DMS53 treated with DMSO at 0.1 percent for 48 hours (cell line): Measurements from ENCODE around the gene CACNG3.
"Not testable (repeated sequence)": the region's sequence is repeated elsewhere in the genome, so short reads cannot be mapped to it uniquely, and the experiment has no call there.

Experiments used
- DNase-seq: peaks from one replicate; lab custom pipeline; 2025; ENCODE audit not compliant: unreplicated experiment; lab: John Stamatoyannopoulos, UW

CACNG3 gene

DNA sequence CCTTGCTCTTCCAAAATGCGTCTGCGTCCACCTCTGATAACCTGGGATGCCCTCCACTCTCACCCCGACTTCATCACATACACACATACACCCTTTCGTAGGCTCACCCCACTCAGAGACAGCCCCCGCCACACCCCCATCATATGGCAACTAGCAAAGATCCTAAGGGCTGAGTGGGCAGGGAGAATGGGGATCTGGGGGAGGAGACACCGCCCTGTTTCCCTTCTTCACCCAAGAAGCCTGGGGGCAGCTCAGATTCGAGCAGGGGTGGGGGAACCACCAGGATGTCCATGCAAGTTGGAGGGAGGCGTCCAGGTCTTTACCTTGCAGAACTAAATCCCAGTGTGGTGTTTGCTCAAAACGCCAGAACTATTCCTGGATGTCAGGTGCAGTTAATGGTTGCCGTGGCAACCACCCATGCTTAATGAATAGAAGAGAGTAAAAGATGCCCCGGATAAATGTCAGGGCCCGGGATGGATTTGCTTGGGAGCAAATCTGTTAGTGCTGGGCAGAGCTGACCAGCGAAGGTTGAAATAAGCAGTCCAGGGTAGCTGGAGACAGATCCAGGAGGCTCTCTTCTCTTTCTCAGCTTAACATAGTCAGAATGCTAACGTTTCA lies 72.8 kb downstream of the CACNG3 start:
- no peak for DNase-seq

DNA sequence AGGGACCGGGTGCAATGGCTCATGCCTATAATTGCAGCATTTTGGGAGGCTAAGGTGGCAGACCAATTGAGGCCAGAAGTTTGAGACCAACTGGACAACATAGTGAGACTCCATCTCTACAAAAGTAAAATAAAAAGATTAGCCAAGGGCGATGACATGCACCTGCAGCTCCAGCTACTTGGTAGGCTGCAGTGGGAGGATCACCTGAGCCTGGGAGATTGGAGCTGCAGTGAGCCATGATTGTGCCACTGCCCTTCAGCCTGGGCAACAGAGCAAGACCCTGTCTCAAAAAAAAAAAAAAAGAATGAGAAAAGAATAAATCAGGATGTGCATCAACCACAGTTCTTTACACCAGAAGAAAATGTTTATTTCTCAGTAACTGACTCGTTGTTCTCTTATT lies 76.0 kb downstream of the CACNG3 start:
- no peak for DNase-seq

DNA sequence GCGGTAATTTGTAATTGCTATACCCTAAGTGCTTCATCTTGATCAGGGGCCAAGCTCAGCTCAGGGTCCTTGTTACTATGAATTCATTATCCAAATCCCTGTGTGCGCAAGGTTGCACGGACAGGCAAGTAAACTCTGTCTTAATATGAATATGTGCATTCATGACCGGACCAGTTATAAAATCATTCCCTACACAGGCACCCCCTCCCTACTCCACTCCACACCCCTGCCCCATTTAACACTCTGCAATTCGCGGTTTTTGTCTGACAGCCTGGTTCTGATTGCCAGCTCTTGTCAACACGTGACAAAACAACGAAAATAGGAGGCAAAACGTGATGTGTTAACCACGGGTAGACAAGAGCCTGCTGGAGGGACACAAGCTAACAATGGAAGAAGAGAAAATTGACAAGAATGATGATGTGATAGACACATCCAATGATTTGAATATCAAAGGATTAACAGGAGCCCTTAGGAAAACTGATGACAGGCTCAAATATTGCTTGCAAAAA lies 76.5 kb downstream of the CACNG3 start:
- no peak for DNase-seq

GRCh38 chr16:24336491-24336890 lies 80.4 kb downstream of the CACNG3 start:
- DNase-seq: no peak

- no peak for DNase-seq
Measured at GRCh38 chr16:24337013-24337412, 80.9 kb downstream of the CACNG3 start.

GRCh38 chr16:24343829-24344228 lies 87.7 kb downstream of the CACNG3 start:
- DNase-seq: not testable (repeated sequence)

- DNase-seq: no peak
Measured at GRCh38 chr16:24344784-24345183, 88.6 kb downstream of the CACNG3 start.

GRCh38 chr16:24345704-24346103 lies 89.6 kb downstream of the CACNG3 start:
- no peak for DNase-seq

GRCh38 chr16:24346734-24347133 lies 90.6 kb downstream of the CACNG3 start:
- DNase-seq: no peak

- DNase-seq: no peak
Measured at GRCh38 chr16:24347556-24347955, 91.4 kb downstream of the CACNG3 start.

- no peak for DNase-seq
Measured at GRCh38 chr16:24348545-24349290, 92.6 kb downstream of the CACNG3 start.

DNA sequence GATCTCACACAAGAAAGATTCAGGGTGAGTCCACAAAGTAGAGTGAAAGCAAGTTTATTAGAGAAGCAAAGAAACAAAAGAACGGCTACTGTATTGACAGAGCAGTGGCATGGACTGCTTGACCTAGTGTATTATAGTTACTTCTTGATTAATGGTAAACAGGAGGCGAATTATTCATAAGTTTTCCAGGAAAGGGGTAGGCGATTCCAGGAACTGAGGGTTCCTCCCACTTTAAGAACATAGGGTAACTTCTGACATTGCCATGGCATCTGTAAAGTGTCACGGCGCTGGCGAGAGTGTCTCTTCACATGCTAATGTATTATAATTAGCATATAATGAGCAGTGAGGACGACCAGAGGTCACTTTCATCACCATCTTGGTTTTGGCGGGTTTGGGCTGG lies 93.2 kb downstream of the CACNG3 start:
- DNase-seq: no peak

DNA sequence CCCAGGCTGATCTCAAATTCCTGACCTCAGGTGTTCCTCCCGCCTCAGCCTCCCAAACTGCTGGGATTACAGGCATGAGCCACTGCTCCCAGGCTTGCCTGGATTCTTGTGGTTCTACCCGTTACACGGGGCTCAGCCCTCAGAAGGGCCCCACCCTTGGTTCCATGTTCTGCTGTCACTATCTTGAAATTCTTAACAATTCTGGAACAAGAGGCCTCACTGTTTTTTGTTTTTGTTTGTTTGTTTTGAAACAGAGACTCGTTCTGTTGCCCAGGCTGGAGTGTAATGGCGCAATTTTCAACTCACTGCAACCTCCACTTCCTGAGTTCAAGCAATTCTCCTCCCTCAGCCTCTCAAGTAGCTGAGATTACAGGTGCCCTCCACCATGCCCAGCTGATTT lies 96.6 kb downstream of the CACNG3 start:
- no peak for DNase-seq

DNA sequence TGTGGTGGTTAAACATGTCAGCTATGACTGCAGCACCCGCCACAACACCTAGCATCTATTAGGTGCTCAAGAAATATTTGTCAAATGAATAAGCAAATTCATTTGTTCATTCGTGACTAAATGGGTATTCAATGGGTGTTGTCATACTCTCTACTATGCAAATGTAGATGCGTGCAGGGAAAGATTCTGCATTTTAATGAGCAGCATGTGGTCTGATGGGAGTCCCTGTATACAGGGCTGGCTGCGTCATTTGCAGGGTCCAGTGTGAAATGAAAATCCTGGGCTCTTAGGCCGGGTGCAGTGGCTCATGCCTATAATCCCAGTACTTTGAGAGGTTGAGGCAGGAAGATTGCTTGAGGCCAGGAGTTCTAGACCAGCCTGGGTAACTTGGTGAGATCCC lies 97.5 kb downstream of the CACNG3 start:
- DNase-seq: no peak

- no peak for DNase-seq
Measured at GRCh38 chr16:24357511-24357910, 101.4 kb downstream of the CACNG3 start.

- DNase-seq: no peak
Measured at GRCh38 chr16:24358117-24358516, 102.0 kb downstream of the CACNG3 start.

DNA sequence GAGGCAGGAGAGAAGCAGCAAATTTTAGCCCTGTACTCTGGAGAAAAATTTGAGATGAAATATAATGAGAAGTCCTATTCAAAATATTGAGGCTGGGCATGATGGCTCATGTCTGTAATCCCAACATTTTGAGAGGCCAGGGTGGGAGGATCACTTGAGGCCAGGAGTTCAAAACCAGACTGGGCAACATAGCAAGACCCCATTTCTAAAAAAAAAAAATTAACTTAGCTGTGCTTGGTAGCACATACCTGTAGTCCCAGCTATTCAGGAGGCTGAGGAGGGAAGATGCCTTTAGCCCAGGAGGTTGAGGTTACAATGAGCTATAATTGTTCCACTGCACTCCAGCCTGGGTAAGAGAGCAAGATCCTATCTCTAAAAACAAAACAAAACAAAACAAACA lies 103.4 kb downstream of the CACNG3 start:
- DNase-seq: no peak

- no peak for DNase-seq
Measured at GRCh38 chr16:24360936-24361335, 104.8 kb downstream of the CACNG3 start.

DNA sequence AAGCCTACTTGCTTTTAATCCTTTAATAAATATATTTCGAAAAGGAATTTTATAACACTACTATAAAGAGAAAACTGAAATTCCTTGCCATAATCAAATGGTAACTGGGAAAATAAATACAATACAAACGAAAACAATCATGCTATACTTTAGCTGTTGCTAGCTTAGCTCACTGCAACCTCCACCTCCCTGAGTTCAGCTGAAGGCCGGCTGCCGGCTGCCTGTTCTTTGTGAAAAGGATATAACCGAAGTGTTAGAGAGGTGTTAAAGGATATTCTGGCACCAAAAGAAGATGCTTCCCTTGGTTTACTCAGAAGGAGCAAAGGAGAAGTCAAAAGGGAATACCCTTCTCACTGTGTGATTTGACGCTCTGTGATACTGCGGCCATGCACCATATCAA lies 108.5 kb downstream of the CACNG3 start:
- DNase-seq: no peak

DNA sequence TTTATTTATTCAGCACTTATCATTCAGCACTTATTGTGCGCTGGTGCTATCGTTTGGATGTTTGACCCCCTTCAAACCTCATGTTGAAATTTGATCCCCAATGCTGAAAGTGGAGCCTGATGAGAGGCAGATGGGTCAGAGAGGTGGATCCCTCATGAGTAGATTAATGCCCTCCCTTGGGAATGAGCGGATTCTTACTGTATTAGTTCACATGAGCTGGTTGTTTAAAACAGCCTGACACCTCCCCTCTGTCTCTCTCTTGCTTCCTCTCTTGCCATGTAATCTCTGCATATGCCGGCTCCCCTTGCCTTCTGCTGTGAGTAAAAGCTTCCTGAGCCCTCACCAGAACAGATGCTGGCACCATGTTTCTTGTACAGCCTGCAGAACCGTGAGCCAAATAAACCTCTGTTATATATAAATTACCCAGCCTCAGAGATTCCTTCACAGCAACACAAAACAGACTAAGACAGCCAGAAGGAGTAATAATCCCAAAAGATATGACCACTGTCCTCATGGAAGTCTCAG lies 111.1 kb downstream of the CACNG3 start:
- DNase-seq: no peak

- DNase-seq: no peak
Measured at GRCh38 chr16:24372824-24373223, 116.7 kb downstream of the CACNG3 start.

DNA sequence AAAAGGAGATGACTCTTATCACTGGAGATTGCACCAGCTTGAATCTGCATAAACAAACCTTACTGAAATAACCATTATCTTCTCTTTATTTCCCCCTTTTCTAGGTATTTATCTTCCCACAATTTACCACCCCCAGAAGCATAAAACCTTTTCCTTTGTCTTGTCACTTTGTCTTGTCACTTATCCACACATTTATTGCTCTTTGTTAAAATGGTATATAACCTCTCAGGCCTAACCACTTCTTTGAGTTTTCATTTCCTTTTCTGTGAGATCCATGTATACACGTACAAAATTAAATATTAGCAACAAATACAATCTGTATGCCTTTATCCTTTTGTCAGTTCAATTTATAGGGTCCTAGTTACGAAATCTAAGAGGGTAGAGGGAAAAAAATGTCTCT lies 122.9 kb downstream of the CACNG3 start:
- DNase-seq: no peak
